UCSD-AML1 (cell line): ENCODE measurements around the gene PTPRT.

ENCODE experiments used
- DNase-seq: peaks from one replicate; lab custom pipeline; 2025; ENCODE audit not compliant: unreplicated experiment; lab: John Stamatoyannopoulos, UW

Gene PTPRT

DNA sequence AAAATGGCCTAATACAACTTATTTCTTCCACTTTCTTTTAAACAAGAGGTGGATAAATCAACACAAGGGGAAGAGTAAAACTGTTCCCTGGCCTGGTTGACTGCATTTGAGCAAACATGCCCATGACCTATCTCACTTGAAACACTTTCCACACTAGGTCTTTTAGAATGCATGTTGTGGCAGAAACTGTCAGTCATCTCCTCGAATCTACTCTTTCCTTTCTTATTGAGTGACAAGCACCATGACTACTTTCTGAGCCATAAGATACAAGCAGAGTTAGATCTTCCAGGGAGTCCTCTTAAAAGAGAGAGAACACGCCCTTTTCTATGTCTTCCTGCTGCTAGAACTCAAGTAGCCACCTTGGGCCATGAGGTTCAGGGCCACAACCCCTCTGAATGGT lies 66.5 kb downstream of the PTPRT start:
- DNase-seq, result no peak

DNA sequence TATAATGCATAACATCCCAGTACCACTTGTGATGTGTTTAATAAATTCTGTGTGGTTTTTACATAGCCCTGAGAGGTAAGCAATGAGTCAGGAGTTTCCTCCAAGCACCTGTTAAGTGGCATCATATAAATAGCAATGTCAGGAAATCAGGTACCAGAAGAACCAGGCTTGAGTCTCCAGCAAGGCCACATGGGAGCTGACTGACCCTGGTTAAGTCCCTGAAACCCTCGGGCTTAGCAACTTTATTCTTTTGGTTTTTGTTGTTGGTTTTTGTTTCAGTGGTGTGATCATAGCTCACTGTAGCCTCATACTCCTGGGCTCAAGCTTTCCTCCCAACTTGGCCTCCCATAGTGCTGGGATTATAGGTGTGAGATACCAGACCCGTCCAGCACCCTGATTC lies 70.0 kb downstream of the PTPRT start:
- no peak for DNase-seq

- no peak for DNase-seq
Observed at GRCh38 chr20:43102394-43102793, 87.3 kb downstream of the PTPRT start.

GRCh38 chr20:43096931-43097260 lies 92.8 kb downstream of the PTPRT start:
- DNase-seq, result no peak

GRCh38 chr20:43096126-43096930 lies 93.4 kb downstream of the PTPRT start:
- DNase-seq, result no peak

GRCh38 chr20:43095034-43095433 lies 94.7 kb downstream of the PTPRT start:
- DNase-seq, result no peak

DNA sequence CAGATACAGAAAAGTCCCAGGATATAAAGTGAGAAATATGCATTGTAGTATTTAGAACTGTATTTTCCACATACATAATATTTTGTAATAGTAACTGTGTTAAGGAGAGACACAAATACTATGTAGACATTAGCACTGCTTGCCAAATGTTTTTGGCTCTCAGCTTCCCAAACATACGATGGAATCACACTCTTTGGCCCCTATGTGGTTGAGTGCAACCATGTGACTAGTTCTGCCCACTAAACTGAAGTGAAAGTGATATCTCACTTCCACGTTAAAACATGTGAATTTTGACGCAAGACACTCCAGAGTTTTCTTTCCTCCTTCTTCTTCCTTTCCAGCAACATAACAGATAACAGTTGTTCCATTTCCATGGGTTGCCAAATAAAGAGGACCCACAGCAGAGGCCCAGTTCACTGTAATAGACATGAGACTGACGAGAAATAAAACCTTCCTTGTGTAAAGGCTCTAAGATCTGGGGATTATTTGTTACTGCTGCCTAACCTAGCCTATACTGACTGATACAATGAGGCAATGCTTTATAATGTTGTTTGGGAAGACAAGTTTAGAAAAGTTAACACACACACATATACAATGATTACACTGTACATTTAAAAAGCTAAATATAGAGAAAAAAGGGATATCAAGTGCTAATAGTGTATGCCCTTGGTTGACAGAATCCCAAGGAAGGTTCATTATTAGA lies 97.2 kb downstream of the PTPRT start:
- no peak for DNase-seq

- no peak for DNase-seq
Observed at GRCh38 chr20:43068482-43068881, 121.2 kb downstream of the PTPRT start.

- no peak for DNase-seq
Observed at GRCh38 chr20:43066125-43066524, 123.6 kb downstream of the PTPRT start.

DNA sequence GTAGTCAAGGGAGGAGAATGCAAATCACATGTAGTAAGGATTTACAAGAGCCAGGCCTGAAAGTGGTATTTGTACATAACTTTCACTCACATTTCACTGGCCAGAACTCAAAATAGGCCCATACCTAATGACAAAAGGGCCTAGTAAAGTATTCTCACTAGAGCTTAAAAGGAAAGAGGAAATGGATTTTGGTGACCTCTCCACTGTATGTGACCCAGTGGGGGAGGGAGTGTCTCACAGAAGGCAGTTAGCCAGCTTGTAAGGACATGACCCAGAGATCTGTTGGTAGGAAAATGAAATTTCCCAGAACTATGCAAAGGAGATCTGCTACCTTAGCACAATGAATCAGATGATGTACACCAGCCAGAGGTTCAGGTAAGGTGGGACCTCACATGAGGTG lies 124.4 kb downstream of the PTPRT start:
- DNase-seq, result no peak

DNA sequence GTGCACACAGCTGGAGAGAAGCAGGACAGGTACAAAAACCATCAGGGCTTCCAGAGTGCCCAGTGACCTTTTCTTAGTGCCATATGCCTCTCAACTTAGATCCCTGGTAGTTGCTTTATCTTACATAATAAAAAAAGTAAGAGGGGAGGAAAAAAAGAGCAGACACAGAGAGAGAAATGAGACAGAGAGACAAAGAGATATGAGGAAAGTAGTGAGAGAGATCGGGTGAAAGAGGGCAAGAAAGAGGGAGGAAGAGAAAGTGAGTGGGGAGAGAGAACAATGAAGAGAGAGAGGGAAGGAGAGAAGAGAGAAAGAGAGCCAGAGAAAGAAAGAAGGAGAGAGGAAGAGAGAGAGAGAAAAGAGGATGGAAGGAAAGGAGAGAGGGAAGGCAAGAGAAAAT lies 131.6 kb downstream of the PTPRT start:
- no peak for DNase-seq

- DNase-seq, result no peak
Observed at GRCh38 chr20:43057317-43057716, 132.4 kb downstream of the PTPRT start.

DNA sequence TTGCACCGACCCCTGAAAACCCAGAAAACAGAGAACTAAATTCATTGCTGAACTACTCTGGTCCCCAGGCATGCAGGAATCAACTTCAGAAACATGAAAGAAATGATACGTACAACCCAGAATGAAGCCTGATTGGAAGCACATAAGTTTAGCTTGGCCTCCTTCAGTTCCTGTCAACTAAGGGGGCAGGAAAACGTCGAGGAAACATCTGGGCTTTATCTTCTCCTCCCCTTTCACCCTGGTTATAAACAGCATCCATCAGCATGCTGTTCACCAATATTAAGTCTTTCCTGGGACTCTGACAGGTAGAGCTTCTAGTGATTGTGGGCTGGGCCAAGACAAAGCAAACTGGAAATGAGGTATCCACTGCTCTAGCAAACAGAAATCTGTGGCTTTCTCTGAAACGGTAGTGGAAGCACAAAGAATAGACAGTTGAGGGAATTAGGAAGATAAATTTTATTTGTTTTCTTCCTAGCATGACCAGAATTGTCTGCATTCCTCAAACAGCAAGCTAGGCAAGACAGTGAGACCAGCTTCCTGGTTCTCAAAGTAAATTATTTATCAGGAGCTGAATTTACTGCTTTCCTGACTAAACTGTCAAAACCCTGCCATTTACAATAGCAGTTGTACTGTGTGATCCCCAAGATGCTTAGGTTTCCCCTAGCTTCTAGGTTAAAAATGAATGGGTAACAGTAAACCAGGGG lies 134.4 kb downstream of the PTPRT start:
- DNase-seq, result no peak

DNA sequence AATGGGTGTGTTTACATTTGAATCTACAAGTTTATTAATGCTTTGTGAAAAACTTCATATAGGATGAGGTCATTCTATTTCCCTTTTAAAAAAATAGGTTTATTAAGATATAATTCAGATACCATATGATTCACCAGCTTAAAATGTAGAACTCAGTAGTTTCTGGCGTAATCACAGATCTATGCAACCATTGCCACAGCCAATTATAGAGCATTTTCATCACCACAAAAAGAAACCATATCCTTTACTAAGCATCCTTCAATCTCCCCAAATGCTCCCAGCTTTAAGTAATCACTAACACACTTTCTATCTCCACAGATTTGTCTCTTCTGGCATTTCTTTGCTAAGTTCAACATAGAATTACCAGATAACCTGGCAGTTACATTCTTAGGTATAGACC lies 137.2 kb downstream of the PTPRT start:
- DNase-seq, result no peak

- DNase-seq, result no peak
Observed at GRCh38 chr20:43046966-43047365, 142.7 kb downstream of the PTPRT start.

DNA sequence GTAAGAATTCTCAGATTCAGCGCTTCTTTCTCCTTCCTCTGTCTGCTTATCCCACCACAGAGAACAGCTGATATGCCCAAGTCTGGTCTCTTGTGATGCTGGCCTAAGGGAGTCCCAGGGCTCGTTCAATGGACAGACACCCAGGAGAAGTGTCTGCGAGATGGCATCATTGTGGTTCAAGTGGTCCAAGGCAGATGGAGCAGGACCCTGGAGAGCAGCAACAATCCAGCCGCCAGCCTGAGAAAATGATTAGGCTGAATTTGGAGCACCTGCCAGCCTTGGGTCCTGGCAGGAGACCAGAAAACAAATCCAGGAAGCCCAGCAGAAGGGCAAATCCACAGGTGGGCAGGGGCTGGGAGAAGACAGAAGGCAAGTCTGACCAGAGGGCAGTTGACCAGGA lies 145.8 kb downstream of the PTPRT start:
- no peak for DNase-seq

DNA sequence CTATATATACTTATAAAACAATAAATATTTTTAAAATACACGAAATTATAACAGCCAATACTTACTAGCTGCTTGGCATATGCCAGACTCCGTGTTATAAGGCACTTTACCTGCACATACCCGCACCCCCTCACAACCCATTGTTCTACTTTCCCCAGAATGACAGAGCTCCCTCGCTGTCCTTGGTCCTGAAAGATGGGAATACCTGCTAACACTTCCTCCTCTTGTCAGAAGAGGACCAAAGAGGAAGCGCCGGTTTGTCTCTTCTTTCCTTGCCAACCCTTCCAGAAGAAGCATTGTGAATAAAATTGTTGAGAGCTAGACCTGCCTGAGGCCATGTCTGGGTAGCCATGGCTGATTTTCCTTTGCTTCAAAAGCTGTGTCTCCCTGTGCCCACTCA lies 149.3 kb downstream of the PTPRT start:
- DNase-seq, result no peak

DNA sequence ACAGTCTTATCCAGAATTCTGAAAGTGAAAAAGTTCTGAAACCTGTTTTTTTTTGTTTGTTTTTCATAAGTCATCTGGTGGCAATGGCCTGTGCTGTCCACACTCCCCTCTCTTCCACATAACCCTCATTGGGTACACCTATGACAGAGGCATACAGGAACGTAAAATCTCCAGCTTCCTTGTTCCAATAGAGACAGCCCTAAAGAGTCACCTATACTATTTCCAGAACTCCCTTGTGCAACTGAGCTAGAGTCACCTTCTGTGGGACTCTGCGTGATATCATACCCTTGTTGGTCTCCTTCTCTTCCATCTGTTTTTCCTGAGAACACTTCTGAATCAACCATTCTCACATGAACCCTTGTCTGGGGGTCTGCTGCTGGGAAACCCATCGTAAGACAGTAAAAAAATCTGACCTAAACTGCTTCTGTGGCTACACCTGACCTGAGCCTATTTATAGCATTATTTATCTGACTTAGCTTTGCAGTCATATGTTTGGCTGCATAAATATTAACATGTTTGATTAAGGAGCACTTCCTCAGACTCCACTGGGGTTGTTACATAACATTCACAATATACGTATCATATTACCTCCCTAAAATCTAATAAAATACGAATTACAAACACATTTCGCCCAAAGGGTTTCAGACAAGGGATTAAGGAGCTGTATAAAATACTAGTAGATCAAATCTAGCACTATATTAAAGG lies 151.9 kb downstream of the PTPRT start:
- no peak for DNase-seq

- no peak for DNase-seq
Observed at GRCh38 chr20:43034981-43035724, 154.6 kb downstream of the PTPRT start.

GRCh38 chr20:43032459-43032858 lies 157.2 kb downstream of the PTPRT start:
- DNase-seq, result no peak

- no peak for DNase-seq
Observed at GRCh38 chr20:43029176-43029575, 160.5 kb downstream of the PTPRT start.
